ENCODE results near the gene TPSB2.
"Not testable (repeated sequence)": the region's sequence is repeated elsewhere in the genome, so short reads cannot be mapped to it uniquely, and the experiment has no call there.

Gene TPSB2

GRCh38 chr16:1202274-1202673 lies 27.7 kb downstream of the TPSB2 start:
- no peak for TF ChIP-seq CTCF (IDR thresholded peaks at IDR 0.05; ENCODE audit: borderline replicate concordance, insufficient read depth, low read depth, low read length)
- H3K4me3 ChIP-seq (ENCODE audit: low read depth, low read length), result no peak overlapping the region

- no peak overlapping the region for H3K4me3 ChIP-seq (ENCODE audit: low read depth, low read length)
- no peak for TF ChIP-seq CTCF (IDR thresholded peaks at IDR 0.05; ENCODE audit: borderline replicate concordance, insufficient read depth, low read depth, low read length)
These were observed 28.5 kb downstream of the TPSB2 start for GRCh38 chr16:1201444-1201843.

DNA sequence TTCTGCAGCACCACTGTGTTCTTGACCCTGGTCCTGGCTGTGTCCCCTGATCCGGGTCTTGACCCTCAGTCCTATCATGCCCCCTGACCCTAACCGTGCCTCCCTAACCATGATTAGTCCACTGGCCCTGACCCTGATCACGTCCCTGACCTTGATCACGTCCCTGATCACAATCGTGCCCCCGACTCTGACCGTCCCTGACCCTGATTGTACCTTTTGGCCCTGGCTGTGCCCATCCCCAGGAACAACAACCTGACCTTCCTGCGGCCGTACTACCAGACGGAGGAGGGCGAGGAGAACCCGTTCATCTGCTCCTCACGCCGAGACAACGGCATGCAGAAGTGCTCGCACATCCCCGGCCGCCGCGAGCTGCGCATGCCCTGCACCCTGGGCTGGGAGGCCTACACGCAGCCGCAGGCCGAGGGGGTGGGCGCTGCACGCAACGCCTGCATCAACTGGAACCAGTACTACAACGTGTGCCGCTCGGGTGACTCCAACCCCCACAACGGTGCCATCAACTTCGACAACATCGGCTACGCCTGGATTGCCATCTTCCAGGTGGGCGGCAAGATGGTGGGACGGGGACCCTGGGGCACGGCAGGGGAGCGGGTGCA lies 29.9 kb downstream of the TPSB2 start:
- TF ChIP-seq CTCF (IDR thresholded peaks at IDR 0.05; ENCODE audit: borderline replicate concordance, insufficient read depth, low read depth, low read length), result no peak
- no peak overlapping the region for H3K4me3 ChIP-seq (ENCODE audit: low read depth, low read length)

DNA sequence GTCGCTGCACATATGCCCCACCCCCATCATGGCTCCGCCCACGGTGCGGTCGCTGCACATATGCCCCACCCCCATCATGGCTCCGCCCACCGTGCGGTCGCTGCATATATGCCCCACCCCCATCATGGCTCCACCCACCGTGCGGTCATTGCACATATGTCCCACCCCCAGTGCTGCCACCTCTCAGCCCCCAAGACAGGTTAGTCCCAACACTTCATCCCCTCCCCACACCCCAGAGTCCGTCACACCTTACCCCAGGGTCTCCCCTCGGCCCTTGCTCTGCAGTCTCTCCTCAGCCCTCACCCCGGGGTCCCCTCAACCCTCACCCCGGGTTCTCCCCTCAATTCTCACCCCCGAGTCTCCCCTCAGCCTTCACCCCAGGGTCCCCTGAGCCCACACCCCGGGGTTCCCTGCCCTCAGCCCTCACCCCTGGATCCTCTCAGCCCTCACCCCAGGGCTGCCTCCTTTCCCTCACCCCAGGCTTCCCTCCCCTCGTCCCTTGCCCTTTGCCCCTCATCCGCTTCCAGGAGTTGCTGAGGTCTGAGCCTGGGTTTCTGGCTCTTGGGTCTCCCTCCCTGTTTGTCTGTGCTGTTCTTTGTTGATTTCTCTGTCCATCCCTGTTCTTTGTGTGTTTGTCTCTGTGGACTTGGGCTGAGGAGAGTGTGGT lies 30.5 kb downstream of the TPSB2 start:
- no peak for TF ChIP-seq CTCF (IDR thresholded peaks at IDR 0.05; ENCODE audit: borderline replicate concordance, insufficient read depth, low read depth, low read length)
- H3K4me3 ChIP-seq (ENCODE audit: low read depth, low read length), result no peak overlapping the region

DNA sequence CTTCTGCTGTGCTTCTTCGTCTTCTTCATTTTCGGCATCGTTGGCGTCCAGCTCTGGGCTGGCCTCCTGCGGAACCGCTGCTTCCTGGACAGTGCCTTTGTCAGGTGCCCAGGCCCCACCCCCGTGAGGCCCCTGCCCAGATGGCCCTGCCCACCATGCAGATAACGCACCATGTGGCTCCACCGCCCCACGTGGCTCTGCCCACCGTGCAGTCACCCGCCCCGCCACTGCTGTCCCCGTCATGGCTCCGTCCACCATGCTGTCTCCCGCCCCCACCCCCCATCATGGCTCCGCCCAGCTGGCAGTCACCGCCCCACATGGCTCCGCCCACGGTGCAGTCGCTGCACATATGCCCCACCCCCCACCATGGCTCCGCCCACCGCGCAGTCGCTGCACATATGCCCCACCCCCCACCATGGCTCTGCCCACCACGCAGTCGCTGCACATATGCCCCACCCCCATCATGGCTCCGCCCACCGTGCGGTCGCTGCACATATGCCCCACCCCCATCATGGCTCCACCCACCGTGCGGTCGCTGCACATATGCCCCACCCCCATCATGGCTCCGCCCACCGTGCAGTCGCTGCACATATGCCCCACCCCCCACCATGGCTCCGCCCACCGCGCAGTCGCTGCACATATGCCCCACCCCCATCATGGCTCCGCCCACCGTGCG lies 31.2 kb downstream of the TPSB2 start:
- H3K4me3 ChIP-seq (ENCODE audit: low read depth, low read length), result not testable (repeated sequence)

DNA sequence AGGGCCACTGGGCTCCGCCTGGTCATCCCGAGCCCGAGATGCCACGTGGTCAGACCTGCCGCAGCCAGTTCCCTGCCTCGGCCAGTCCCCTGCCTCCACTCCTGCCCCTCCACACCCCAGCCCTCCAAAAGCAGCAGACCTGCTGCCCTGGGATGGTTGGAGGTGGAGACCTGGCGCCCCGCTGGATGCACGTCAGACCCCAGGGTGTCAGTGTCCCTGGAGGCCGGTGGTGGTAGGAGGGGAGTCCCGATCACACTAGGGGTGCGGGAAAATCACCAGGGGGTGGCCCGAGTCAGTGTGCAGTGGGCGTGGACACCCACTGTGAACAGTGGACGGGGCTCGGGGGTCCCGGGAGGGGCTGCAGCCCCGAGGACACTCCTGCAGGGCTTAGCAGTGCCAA lies 31.8 kb downstream of the TPSB2 start:
- no peak for TF ChIP-seq CTCF (IDR thresholded peaks at IDR 0.05; ENCODE audit: borderline replicate concordance, insufficient read depth, low read depth, low read length)
- H3K4me3 ChIP-seq (ENCODE audit: low read depth, low read length), result no peak overlapping the region

- no peak for TF ChIP-seq CTCF (IDR thresholded peaks at IDR 0.05; ENCODE audit: borderline replicate concordance, insufficient read depth, low read depth, low read length)
- no peak overlapping the region for H3K4me3 ChIP-seq (ENCODE audit: low read depth, low read length)
These were observed 32.6 kb downstream of the TPSB2 start for GRCh38 chr16:1197237-1197866.
